H9 (cell line): Measurements from ENCODE around the gene GCLC. TPM values are rescaled to one million over a fixed set of nuclear protein-coding genes. Genes with fewer than 3 reads are reported as not detected.

Source experiments
- DNase-seq: peaks from one replicate; pipeline ENCODE4 v3.0.0-alpha.2; 2017
- H2AFZ ChIP-seq: one replicate; pipeline ENCODE4 v1.6.1; 2013; ENCODE audit warnings: mild to moderate bottlenecking, low read length, control low read depth, moderate library complexity
- H2AK5ac ChIP-seq: 2 replicates; pipeline ENCODE4 v1.6.1; 2013; ENCODE audit warnings: low read length, control low read depth, mixed read lengths; ENCODE audit not compliant: insufficient read length
- H2BK120ac ChIP-seq: one replicate; pipeline ENCODE4 v1.6.1; 2013; ENCODE audit warnings: low read depth, mild to moderate bottlenecking, low read length, control low read depth, inconsistent platforms; ENCODE audit not compliant: poor library complexity, severe bottlenecking
- H2BK12ac ChIP-seq: 2 replicates; pipeline ENCODE4 v1.6.1; 2013; ENCODE audit warnings: low read length, control low read depth, mixed read lengths, low read depth; ENCODE audit not compliant: insufficient read length
- H2BK15ac ChIP-seq: 2 replicates; pipeline ENCODE4 v1.6.1; 2013; ENCODE audit warnings: low read depth, low read length, control low read depth
- H2BK20ac ChIP-seq: one replicate; pipeline ENCODE4 v1.6.1; 2013; ENCODE audit warnings: low read depth, mild to moderate bottlenecking, low read length, control low read depth, inconsistent platforms; ENCODE audit not compliant: poor library complexity, severe bottlenecking
- H2BK5ac ChIP-seq: 2 replicates; pipeline ENCODE4 v1.6.1; 2013; ENCODE audit warnings: low read length, control low read depth, mixed read lengths; ENCODE audit not compliant: insufficient read length
- H3K14ac ChIP-seq: 2 replicates; pipeline ENCODE4 v1.6.1; 2013; ENCODE audit warnings: low read length, control low read depth; ENCODE audit not compliant: insufficient read depth
- H3K18ac ChIP-seq: 2 replicates; pipeline ENCODE4 v1.6.1; 2013; ENCODE audit warnings: low read depth, mild to moderate bottlenecking, mixed read lengths, low read length, control low read depth; ENCODE audit not compliant: insufficient read length
- H3K23ac ChIP-seq: 2 replicates; pipeline ENCODE4 v1.6.1; 2013; ENCODE audit warnings: low read length, control low read depth, mixed read lengths, low read depth; ENCODE audit not compliant: insufficient read length
- H3K23me2 ChIP-seq: 2 replicates; pipeline ENCODE4 v1.6.1; 2013; ENCODE audit warnings: low read depth, mild to moderate bottlenecking, mixed read lengths, low read length, control low read depth; ENCODE audit not compliant: insufficient read length, poor library complexity, severe bottlenecking
- H3K27ac ChIP-seq: 2 replicates; pipeline ENCODE4 v1.5.1; 2013; ENCODE audit warnings: low read length, control low read depth, mixed read lengths, low read depth; ENCODE audit not compliant: insufficient read length
- H3K27me3 ChIP-seq: 2 replicates; pipeline ENCODE4 v1.6.1; 2013; ENCODE audit warnings: low read length, control low read depth, inconsistent platforms; ENCODE audit not compliant: insufficient read depth
- H3K4ac ChIP-seq: 2 replicates; pipeline ENCODE4 v1.6.1; 2013; ENCODE audit warnings: low read depth, mild to moderate bottlenecking, control low read depth, inconsistent platforms, low read length, moderate library complexity
- H3K4me1 ChIP-seq: 2 replicates; pipeline ENCODE4 v1.6.1; 2013; ENCODE audit warnings: low read length, control low read depth, inconsistent platforms; ENCODE audit not compliant: insufficient read depth
- H3K4me2 ChIP-seq: 2 replicates; pipeline ENCODE4 v1.6.1; 2013; ENCODE audit warnings: low read length, control low read depth, mixed read lengths; ENCODE audit not compliant: insufficient read length, insufficient read depth
- H3K56ac ChIP-seq: 2 replicates; pipeline ENCODE4 v1.6.1; 2013; ENCODE audit warnings: low read depth, mild to moderate bottlenecking, mixed read lengths, low read length, control low read depth; ENCODE audit not compliant: insufficient read length
- H3K79me1 ChIP-seq: 2 replicates; pipeline ENCODE4 v1.6.1; 2013; ENCODE audit warnings: low read depth, mild to moderate bottlenecking, moderate library complexity, low read length, control low read depth, inconsistent platforms; ENCODE audit not compliant: insufficient read depth, poor library complexity, severe bottlenecking
- H3K79me2 ChIP-seq: 2 replicates; pipeline ENCODE4 v1.6.1; 2013; ENCODE audit warnings: low read length, control low read depth, inconsistent platforms; ENCODE audit not compliant: insufficient read depth
- H3K9ac ChIP-seq: 2 replicates; pipeline ENCODE4 v1.6.1; 2013; ENCODE audit warnings: low read length, control low read depth, mixed read lengths; ENCODE audit not compliant: insufficient read length; ENCODE audit errors: extremely low read depth
- H3K9me3 ChIP-seq: one replicate; pipeline ENCODE4 v1.6.1; 2013; ENCODE audit warnings: low read depth, low read length, inconsistent platforms; ENCODE audit not compliant: control insufficient read depth
- H3T11ph ChIP-seq: one replicate; pipeline ENCODE4 v1.6.1; 2013; ENCODE audit warnings: mild to moderate bottlenecking, low read length, control low read depth, inconsistent platforms
- H4K20me1 ChIP-seq: one replicate; pipeline ENCODE4 v1.6.1; 2013; ENCODE audit not compliant: control insufficient read depth, insufficient read length, insufficient read depth
- H4K5ac ChIP-seq: 2 replicates; pipeline ENCODE4 v1.6.1; 2013; ENCODE audit warnings: low read depth, mild to moderate bottlenecking, mixed read lengths, low read length, control low read depth; ENCODE audit not compliant: insufficient read length
- H4K8ac ChIP-seq: replicated peaks from 2 replicates; pipeline ENCODE4 v1.6.1; 2013; ENCODE audit warnings: low read length, control low read depth, mixed read lengths, low read depth; ENCODE audit not compliant: insufficient read length
- H4K91ac ChIP-seq: 2 replicates; pipeline ENCODE4 v1.6.1; 2013; ENCODE audit warnings: low read depth, mild to moderate bottlenecking, moderate library complexity, mixed read lengths, low read length, control low read depth; ENCODE audit not compliant: insufficient read length
- H3K27ac Mint-ChIP-seq, 3 experiments: 2 replicates in 2 of 3; 3 replicates in 1 of 3; pipeline ENCODE4 v1.8.0; 2020 to 2021; ENCODE audit warnings: mixed read lengths in 3 of 3, mild to moderate bottlenecking in 1 of 3, moderate library complexity in 1 of 3
- H3K27me3 Mint-ChIP-seq: 2 replicates; pipeline ENCODE4 v1.8.0; 2021; ENCODE audit warnings: low read depth, mild to moderate bottlenecking, moderate library complexity, mixed read lengths
- H3K36me3 Mint-ChIP-seq, 3 experiments: 2 replicates in 2 of 3; 3 replicates in 1 of 3; pipeline ENCODE4 v1.8.0; 2020 to 2021; ENCODE audit warnings: low read depth in 3 of 3, mixed read lengths in 3 of 3; ENCODE audit not compliant: insufficient read depth in 1 of 3
- H3K4me1 Mint-ChIP-seq, 2 experiments: 2 replicates each; pipeline ENCODE4 v1.8.0; 2020; ENCODE audit warnings: mixed read lengths in 2 of 2
- H3K4me3 Mint-ChIP-seq, 2 experiments: 2 replicates in 1 of 2; 3 replicates in 1 of 2; pipeline ENCODE4 v1.8.0; 2020 to 2021; ENCODE audit warnings: mild to moderate bottlenecking in 2 of 2, mixed read lengths in 2 of 2, moderate library complexity in 1 of 2
- H3K9me3 Mint-ChIP-seq, 2 experiments: 2 replicates in 1 of 2; 3 replicates in 1 of 2; pipeline ENCODE4 v1.8.0; 2020; ENCODE audit warnings: mild to moderate bottlenecking in 2 of 2, mixed read lengths in 2 of 2, moderate library complexity in 1 of 2
- WGBS: extraction: QIAGEN DNeasy Blood & Tissue Kit; methylation state at CpG from one replicate; pipeline ENCODE4 v1.1.7; 2013; ENCODE audit warnings: missing lambda C conversion rate, low lambda C conversion rate, mixed read lengths; ENCODE audit not compliant: insufficient read length; ENCODE audit errors: extremely low coverage; 5-methylcytosine and 5-hydroxymethylcytosine counted together
- total RNA-seq: library from RNA; stranded (reverse); gene quantifications from 2 replicates; pipeline ENCODE4 v1.2.1, GENCODE V29; 2021
- TF ChIP-seq, protein P1 (sequence below): fragments of 200-600 bp; sonication (generic); conservative IDR thresholded peaks from 3 replicates; pipeline ENCODE4 v1.8.0; 2021; ENCODE audit warnings: antibody characterized with exemption, mild to moderate bottlenecking

Gene GCLC
- total RNA-seq, 1 experiment from 2014 or later = 55.5 TPM

GRCh38 chr6:53582963-53583362 is 38.1 kb upstream of the GCLC start:
- Histone ChIP-seq H3K9me3 (no peaks in the 10 kb centered on the region), H2BK5ac (no peak overlapping the region), H4K20me1 (no peaks in the 10 kb centered on the region), H2AFZ (no peak overlapping the region), H3K18ac (no peak overlapping the region), H2BK20ac (no peak overlapping the region), H2AK5ac (no peak overlapping the region), H3K56ac (no peak overlapping the region), H3K23me2 (no peaks in the 10 kb centered on the region), H3K23ac (no peak overlapping the region), H4K91ac (no peak overlapping the region), H3K9ac (no peak overlapping the region), H4K8ac (no peak overlapping the region), H3K14ac (no peak overlapping the region), H3K79me1 (no peaks in the 10 kb centered on the region), H3K79me2 (no peaks in the 10 kb centered on the region), H2BK12ac (no peak overlapping the region), H3K4me2 (no peak overlapping the region), H4K5ac (no peak overlapping the region), H3K4me1 (peaks cover 3% of the 10 kb centered on the region; the same call in 1 of the 2 replicates), H2BK120ac (no peak overlapping the region), H2BK15ac (no peak overlapping the region), H3K27me3 (no peaks in the 10 kb centered on the region), H3T11ph (no peak overlapping the region), H3K4ac (no peak overlapping the region), H3K27ac (no peak overlapping the region)
- Mint-ChIP-seq H3K4me3 (no peak overlapping the region), H3K4me1 (peaks cover 9 to 10% of the 10 kb centered on the region in 2 experiments), H3K27me3 (no peaks in the 10 kb centered on the region; the same call in 1 of the 2 replicates), H3K9me3 (no peaks in the 10 kb centered on the region), H3K36me3 (no peaks in the 10 kb centered on the region), H3K27ac (no peak overlapping the region)
- no CpG with 5 or more reads among the region's 2 CpGs for WGBS
- no peak for DNase-seq
- TF ChIP-seq, protein P1, sequence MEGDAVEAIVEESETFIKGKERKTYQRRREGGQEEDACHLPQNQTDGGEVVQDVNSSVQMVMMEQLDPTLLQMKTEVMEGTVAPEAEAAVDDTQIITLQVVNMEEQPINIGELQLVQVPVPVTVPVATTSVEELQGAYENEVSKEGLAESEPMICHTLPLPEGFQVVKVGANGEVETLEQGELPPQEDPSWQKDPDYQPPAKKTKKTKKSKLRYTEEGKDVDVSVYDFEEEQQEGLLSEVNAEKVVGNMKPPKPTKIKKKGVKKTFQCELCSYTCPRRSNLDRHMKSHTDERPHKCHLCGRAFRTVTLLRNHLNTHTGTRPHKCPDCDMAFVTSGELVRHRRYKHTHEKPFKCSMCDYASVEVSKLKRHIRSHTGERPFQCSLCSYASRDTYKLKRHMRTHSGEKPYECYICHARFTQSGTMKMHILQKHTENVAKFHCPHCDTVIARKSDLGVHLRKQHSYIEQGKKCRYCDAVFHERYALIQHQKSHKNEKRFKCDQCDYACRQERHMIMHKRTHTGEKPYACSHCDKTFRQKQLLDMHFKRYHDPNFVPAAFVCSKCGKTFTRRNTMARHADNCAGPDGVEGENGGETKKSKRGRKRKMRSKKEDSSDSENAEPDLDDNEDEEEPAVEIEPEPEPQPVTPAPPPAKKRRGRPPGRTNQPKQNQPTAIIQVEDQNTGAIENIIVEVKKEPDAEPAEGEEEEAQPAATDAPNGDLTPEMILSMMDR = no peak
